Adrenal gland (tissue), 12 donors: ENCODE measurements around the gene TAPBPL. TPM values are rescaled to one million over a fixed set of nuclear protein-coding genes. Genes with fewer than 3 reads are reported as not detected.

Experiments used
- DNase-seq, 7 donors: peaks; one replicate each; pipeline ENCODE4 v3.0.0-alpha.2; 2019 to 2020
- H3K27ac ChIP-seq, 5 donors: fragments of 200-600 bp; sonication (generic) in 4 of 5; 1 replicate in 3 of 5; 2 replicates in 2 of 5; pipeline versions ENCODE4 v1.5.1 to v1.8.0; 2016 to 2020; ENCODE audit warnings: mild to moderate bottlenecking in 1 of 5
- H3K27me3 ChIP-seq: fragments of 200-600 bp; 2 replicates; pipeline ENCODE4 v1.8.0; 2021
- H3K36me3 ChIP-seq, 2 donors: fragments of 200-600 bp; replicated peaks in 1 of 2; 1 replicate in 1 of 2; 2 replicates in 1 of 2; pipeline versions ENCODE4 v1.5.1 to v1.8.0; 2018 to 2022
- H3K4me1 ChIP-seq, 2 donors: fragments of 200-600 bp; replicated peaks in 1 of 2; 1 replicate in 1 of 2; 2 replicates in 1 of 2; pipeline versions ENCODE4 v1.5.1 to v1.8.0; 2018 to 2021
- H3K4me3 ChIP-seq, 4 donors: fragments of 200-600 bp; sonication (generic) in 3 of 4; one replicate each; pipeline ENCODE4 v1.5.1; 2016 to 2018
- H3K9me3 ChIP-seq, 3 donors: fragments of 200-600 bp; sonication (generic) in 1 of 3; replicated peaks in 1 of 3; 1 replicate in 2 of 3; 2 replicates in 1 of 3; pipeline versions ENCODE4 v1.5.1 to v1.8.0; 2016 to 2021
- POLR2A ChIP-seq, 2 donors: fragments of 450-650 bp; IDR thresholded peaks; one replicate each; pipeline ENCODE4 v1.6.1; 2017; ENCODE audit warnings: antibody characterized with exemption in 2 of 2, mild to moderate bottlenecking in 2 of 2, moderate library complexity in 1 of 2
- WGBS, 4 donors: extraction: QIAGEN DNeasy Blood & Tissue Kit in 2 of 4; methylation state at CpG; one replicate each; pipeline versions ENCODE4 v1.1.5 to v1.1.7; 2013 to 2017; 5-methylcytosine and 5-hydroxymethylcytosine counted together
- intact Hi-C, 2 donors: fragments of 100-400 bp; cut with DNase I; formaldehyde crosslinking; loops; one replicate each; pipeline versions ENCODE4 v1.14.1 to v1.15.0; 2022 to 2023
- polyA plus RNA-seq, 3 donors: library from polyadenylated mRNA; stranded (reverse); fragments of 200-250 nt in 2 of 3; fragments of 350-450 nt in 1 of 3; fragmentation: Illumina TruSeq in 1 of 3; extraction: RNeasy Lipid Tissue Mini Kit (QIAGEN cat#74804) in 1 of 3; gene quantifications; one replicate each; pipeline ENCODE4 v1.2.3, GENCODE V29; 2013 to 2014
- total RNA-seq, 9 donors: library from RNA; depleted of rRNA in 4 of 9; stranded (reverse); fragments of >200 nt in 4 of 9; fragments of 120-200 nt in 1 of 9; fragmentation: NEBNext Ultra II Directional in 1 of 9; extraction: Animal tissue kit (Norgen Biotek cat#: 25700) in 1 of 9; gene quantifications; one replicate each; pipeline versions ENCODE4 v1.1.0 to v1.2.4, GENCODE V29; 2013 to 2023
- TF ChIP-seq, protein P1 (sequence below), 6 experiments: fragments of 450-650 bp in 4 of 6; fragments of 200-600 bp in 2 of 6; sonication (generic) in 1 of 6; IDR thresholded peaks; 1 replicate in 5 of 6; 2 replicates in 1 of 6; pipeline versions ENCODE4 v1.5.1 to v1.8.0; 2016 to 2021; ENCODE audit warnings: antibody characterized with exemption in 6 of 6, mild to moderate bottlenecking in 2 of 6, moderate library complexity in 1 of 6
- donor health status: healthy with polysubstance abuse.
- donor health status: Bipolar disorder and iron deficiency.
- donor health status: DM: yes; HTN: yes; CAD: no.
- donor health status: DM: no; HTN: no; CAD: no.
- donor health status: DM: no; HTN: no; CAD: no.
- donor health status: DM: yes; HTN: yes; CAD: no.

TAPBPL gene
- total and polyA plus RNA-seq, 12 donors, result 13.8 to 42.4 (median 32.0) TPM

DNA sequence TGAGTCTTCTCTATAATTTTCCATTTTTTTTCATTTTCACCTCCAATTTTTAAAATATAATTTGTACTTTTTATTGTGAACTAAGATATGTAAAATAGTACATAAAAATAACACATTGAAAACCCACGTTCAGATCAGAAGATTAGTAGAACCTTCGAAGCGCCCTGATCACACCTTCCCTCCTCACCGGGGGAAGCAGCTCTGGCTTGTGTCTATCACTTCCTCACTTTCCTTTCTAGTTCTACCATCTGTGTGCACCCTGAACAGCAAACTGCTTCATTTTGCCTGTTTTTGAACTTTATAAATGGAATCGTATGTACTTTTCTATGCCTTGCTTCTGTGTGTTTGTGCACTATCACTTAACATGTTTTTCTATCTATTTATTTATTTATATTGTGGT lies 18.9 kb upstream of the TAPBPL start:
- H3K4me1 ChIP-seq, result peaks cover 0 to 19% of the 10 kb centered on the region in 2 donors
- WGBS, 4 donors, result 74 to 89% (median 82%) methylated on average over 5 of the region's 5 CpGs
- no peaks in the 10 kb centered on the region for H3K27me3 ChIP-seq
- TF ChIP-seq POLR2A (IDR thresholded peaks at IDR 0.05), result no peak
- TF ChIP-seq, protein P1, sequence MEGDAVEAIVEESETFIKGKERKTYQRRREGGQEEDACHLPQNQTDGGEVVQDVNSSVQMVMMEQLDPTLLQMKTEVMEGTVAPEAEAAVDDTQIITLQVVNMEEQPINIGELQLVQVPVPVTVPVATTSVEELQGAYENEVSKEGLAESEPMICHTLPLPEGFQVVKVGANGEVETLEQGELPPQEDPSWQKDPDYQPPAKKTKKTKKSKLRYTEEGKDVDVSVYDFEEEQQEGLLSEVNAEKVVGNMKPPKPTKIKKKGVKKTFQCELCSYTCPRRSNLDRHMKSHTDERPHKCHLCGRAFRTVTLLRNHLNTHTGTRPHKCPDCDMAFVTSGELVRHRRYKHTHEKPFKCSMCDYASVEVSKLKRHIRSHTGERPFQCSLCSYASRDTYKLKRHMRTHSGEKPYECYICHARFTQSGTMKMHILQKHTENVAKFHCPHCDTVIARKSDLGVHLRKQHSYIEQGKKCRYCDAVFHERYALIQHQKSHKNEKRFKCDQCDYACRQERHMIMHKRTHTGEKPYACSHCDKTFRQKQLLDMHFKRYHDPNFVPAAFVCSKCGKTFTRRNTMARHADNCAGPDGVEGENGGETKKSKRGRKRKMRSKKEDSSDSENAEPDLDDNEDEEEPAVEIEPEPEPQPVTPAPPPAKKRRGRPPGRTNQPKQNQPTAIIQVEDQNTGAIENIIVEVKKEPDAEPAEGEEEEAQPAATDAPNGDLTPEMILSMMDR (IDR thresholded peaks at IDR 0.05), result no peak
- no peaks in the 10 kb centered on the region for H3K9me3 ChIP-seq
- no peaks in the 10 kb centered on the region for H3K36me3 ChIP-seq
- H3K4me3 ChIP-seq, result no peak overlapping the region
- intact Hi-C loops, result no loop called here
- H3K27ac ChIP-seq, result no peak overlapping the region
- peak in 1 of 7 donors; percentile 3 for DNase-seq

DNA sequence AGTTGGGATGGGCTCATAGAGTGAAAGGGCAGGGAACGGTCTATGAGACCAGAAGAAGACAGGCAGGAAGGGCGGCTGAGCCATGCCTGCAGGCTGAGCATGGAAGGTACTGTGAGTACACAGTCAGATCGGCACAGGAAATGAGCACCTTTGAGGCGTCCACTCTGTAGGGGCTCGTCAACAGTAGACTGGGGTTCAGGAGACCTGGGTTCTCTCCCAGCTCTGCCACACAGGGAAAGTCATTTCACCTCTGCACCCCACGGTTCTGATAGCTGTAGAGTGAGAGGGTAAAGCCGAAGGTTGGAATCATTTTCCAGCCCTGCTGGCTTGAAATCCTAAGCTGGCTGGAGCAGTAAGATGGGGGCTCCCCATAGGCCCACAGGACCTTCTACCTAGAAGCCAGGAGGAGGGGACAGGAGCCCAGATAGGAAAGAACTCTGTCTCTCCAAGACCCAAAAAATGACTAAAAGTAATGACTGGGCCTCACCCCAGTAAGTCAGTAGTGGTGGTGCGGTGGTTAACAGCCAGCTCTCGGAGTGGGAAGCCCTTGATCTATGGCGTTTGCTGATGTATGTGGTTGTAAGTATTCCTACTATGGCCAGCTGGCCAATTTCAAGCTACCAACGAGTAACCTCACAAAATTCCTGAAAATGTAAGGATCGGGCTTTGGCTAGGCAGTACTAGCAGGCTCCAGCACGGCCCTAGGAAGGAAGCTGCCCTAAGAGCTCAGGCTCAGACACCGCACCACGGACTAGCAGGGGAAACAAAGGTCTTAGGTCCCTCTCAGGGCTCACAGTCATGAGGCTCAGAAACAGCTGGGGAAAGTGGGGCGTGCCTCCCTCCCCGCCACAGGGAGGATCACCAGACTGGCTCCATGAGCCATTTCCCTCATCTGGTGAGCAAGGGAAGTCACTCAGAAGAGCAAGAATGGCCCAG lies 17.4 kb upstream of the TAPBPL start:
- intact Hi-C loops, result no loop called here

DNA sequence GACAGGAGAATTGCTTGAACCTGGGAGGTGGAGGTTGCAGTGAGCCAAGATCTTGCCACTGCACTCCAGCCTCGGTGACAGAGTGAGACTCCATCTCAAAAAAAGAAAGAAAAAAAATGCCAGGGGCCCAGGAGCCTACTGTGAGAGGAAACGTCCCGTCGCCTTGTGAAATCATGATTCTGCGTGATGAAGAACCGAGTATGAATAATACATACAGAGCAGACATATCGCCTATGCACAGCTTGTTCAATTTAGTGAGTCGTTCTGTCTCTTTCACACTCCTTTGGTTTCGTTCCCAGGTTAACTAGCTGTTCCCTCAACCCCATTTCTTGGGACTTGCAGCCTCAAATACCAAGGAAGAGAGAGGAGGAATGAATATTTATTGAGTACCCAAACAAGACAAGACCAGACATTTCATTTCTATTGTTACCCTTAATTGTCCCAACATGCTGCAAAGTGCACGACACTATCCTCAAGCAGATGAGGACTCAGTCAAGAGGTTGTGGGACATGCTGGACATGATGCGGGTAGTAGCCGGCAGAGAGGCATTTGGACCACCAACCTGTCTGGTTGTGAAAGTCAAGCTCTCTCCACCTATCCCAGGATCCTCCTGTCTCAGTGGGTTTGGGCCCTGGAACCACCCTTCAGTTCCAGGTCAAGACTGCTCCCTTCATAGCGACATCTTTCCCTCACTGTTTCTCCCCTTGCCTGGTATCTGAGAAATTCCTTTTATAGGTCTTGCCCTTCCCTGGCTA lies 15.7 kb upstream of the TAPBPL start:
- H3K27ac ChIP-seq, result no peak overlapping the region
- H3K36me3 ChIP-seq, result no peaks in the 10 kb centered on the region
- H3K4me1 ChIP-seq, result peaks cover 0 to 3% of the 10 kb centered on the region in 2 donors
- no peak overlapping the region for H3K4me3 ChIP-seq
- TF ChIP-seq, protein P1 (IDR thresholded peaks at IDR 0.05), result no peak
- no peak for TF ChIP-seq POLR2A (IDR thresholded peaks at IDR 0.05)
- no peaks in the 10 kb centered on the region for H3K9me3 ChIP-seq
- 75 to 89% (median 88%) methylated on average over 13 of the region's 13 CpGs for WGBS, 4 donors
- intact Hi-C loops, result no loop called here
- no peaks in the 10 kb centered on the region for H3K27me3 ChIP-seq
- peak in 1 of 7 donors; percentile 25 for DNase-seq

More for the DNA sequence above, 17.4 kb upstream of the TAPBPL start:
- no peak overlapping the region for H3K27ac ChIP-seq
- H3K27me3 ChIP-seq, result no peaks in the 10 kb centered on the region
- no peak overlapping the region for H3K4me3 ChIP-seq
- 81 to 83% (median 82%) methylated on average over 13 to 17 of the region's 17 CpGs for WGBS, 4 donors
- no peaks in the 10 kb centered on the region for H3K9me3 ChIP-seq
- no peaks in the 10 kb centered on the region for H3K36me3 ChIP-seq
- TF ChIP-seq, protein P1 (IDR thresholded peaks at IDR 0.05), result no peak
- no peak for TF ChIP-seq POLR2A (IDR thresholded peaks at IDR 0.05)
- peaks cover 0 to 19% of the 10 kb centered on the region in 2 donors for H3K4me1 ChIP-seq
- peak in 2 of 7 donors; percentile 12 to 46 for DNase-seq

DNA sequence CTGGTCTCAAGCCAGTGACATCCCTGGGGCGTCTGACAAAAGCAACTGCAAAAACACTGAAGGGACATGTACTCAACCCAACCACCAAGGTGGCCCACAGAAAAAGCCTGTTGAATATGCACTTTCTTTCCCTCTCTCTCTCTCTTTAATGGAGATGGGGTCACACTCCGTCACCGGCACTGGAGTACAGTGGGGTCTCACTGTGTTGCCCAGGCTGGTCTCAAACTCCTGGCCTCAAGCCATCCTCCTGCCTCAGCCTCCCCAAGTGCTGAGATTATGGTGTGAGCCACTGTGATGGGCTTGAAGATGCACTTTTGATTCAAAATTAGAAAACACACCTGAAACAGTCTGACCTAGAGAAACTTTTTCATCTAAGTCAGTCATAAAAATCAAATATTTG lies 14.3 kb upstream of the TAPBPL start:
- no peaks in the 10 kb centered on the region for H3K27me3 ChIP-seq
- intact Hi-C loops, result no loop called here
- H3K4me1 ChIP-seq, result no peaks in the 10 kb centered on the region
- no peaks in the 10 kb centered on the region for H3K9me3 ChIP-seq
- no peak for DNase-seq
- TF ChIP-seq POLR2A (IDR thresholded peaks at IDR 0.05), result no peak
- TF ChIP-seq, protein P1 (IDR thresholded peaks at IDR 0.05), result no peak
- H3K27ac ChIP-seq, result no peak overlapping the region
- H3K4me3 ChIP-seq, result no peak overlapping the region
- WGBS, 4 donors, result 77 to 90% (median 86%) methylated on average over 3 of the region's 3 CpGs
- H3K36me3 ChIP-seq, result no peaks in the 10 kb centered on the region
